Heart left ventricle (tissue), 13 donors: Measurements from ENCODE around the gene BCAS1.

Source experiments
- POLR2A ChIP-seq, 2 donors: fragments of 450-650 bp; IDR thresholded peaks; one replicate each; pipeline ENCODE4 v1.6.1; 2017; ENCODE audit warnings: antibody characterized with exemption in 2 of 2, mild to moderate bottlenecking in 2 of 2, moderate library complexity in 2 of 2
- TF ChIP-seq, protein P1 (sequence below), 12 donors: fragments of 200-600 bp; sonication (generic) in 4 of 12; IDR thresholded peaks; one replicate each; pipeline versions ENCODE4 v1.5.0 to v1.8.0; 2018 to 2022; ENCODE audit warnings: antibody characterized with exemption in 12 of 12, mild to moderate bottlenecking in 5 of 12
- donor health status: ischemic (EF 13 %, LVEDD 7.1; RV severe dilation, severe dysfunction).
- donor health status: DM: no; HTN: yes; CAD: no.
- donor health status: DM: no; HTN: no; CAD: no.
- donor health status: ischemic (EF 25% LVEDD 6.9; RV normal size, moderate dysfunction).
- donor health status: ischemic (EF 25% LVEDD 5.7; RV mildly dilated, moderate dysfunction).
- donor health status: ischemic (EF 35%, LVEDD 5.7; RV mildly dilated, moderate dysfunction).
- donor health status: nonischemic (EF 11% LVEDD 7.7; RV severe dilation, severe dysfunction).
- donor health status: DM: yes; HTN: yes; CAD: no.
- donor health status: PGD.
- donor health status: ischemic (EF 29% LVEDD 5.4; RV normal size, mild dysfunction).
- donor health status: nonischemic (EF 23%, LVEDD 6.1; RV moderate dilation, normal function).

DNA sequence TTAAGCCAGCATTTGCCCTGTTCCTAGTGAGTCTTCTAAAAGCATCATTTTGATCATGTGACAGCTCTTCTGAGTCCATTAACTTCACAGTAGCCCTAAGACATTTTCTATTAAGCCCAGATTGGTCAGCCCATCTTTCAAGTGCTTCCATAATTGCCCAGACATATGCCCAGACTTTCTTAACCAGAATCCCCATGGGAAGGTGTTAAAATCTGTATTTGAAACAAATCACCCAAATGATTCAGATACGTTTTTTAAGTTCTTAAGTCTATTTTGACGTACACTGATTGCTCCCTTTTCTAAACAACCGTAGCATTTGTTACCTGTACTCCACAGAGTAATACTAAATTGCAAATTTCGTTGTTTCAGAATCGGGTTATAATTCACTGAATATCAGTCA is 89.3 kb downstream of the BCAS1 start:
- TF ChIP-seq, protein P1, sequence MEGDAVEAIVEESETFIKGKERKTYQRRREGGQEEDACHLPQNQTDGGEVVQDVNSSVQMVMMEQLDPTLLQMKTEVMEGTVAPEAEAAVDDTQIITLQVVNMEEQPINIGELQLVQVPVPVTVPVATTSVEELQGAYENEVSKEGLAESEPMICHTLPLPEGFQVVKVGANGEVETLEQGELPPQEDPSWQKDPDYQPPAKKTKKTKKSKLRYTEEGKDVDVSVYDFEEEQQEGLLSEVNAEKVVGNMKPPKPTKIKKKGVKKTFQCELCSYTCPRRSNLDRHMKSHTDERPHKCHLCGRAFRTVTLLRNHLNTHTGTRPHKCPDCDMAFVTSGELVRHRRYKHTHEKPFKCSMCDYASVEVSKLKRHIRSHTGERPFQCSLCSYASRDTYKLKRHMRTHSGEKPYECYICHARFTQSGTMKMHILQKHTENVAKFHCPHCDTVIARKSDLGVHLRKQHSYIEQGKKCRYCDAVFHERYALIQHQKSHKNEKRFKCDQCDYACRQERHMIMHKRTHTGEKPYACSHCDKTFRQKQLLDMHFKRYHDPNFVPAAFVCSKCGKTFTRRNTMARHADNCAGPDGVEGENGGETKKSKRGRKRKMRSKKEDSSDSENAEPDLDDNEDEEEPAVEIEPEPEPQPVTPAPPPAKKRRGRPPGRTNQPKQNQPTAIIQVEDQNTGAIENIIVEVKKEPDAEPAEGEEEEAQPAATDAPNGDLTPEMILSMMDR (IDR thresholded peaks at IDR 0.05) = no peak
- no peak for TF ChIP-seq POLR2A (IDR thresholded peaks at IDR 0.05)
